ENCODE results near the gene NLRP7. TPM values are rescaled to one million over a fixed set of nuclear protein-coding genes. Genes with fewer than 3 reads are reported as not detected.
"Not testable (repeated sequence)": the region's sequence is repeated elsewhere in the genome, so short reads cannot be mapped to it uniquely, and the experiment has no call there.

Gene NLRP7
- total RNA-seq, 1 experiment from 2014 or later, result not detected

DNA sequence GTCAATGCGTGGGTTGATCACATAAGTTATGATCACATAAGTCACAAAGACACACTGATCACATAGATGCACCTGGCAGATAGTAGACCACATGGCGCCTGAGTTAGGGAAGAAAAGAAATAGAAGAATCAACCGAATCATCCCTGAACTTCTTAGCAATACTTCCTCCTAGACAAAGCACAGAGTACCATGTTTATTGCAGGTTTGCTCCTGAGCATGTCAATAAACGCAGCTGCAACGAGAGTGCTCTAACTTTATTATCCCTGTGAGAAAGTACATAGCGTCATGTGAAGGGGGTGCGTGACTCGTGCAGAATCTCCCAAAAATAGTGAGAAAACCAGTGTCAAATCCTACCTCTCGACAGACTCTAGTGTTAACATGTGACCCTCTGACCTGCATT lies 24.1 kb downstream of the NLRP7 start:
- in situ Hi-C loops (cut with HindIII; ENCODE audit: low sequenced_read_pairs), result no loop called here
- no peak for DNase-seq (ENCODE audit: low spot score)

DNA sequence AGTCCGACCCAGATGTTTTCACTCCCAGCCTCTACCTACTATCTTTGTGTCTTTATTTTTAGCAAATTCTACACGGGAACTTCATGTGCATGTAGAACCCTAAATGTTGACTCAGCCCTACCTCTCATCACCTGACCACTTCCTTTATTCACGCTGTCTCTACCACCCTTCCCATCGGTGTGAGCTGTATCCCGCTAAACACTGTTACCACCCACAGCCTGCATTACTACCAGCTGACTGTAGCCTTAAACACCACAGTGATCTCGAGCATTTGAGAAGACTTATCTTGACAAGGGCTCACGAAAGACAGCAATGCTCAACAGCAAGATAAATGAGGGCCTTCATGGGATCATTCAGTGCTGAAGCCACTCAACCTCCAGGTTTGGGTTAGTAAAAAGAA lies 26.2 kb downstream of the NLRP7 start:
- in situ Hi-C loops (cut with HindIII; ENCODE audit: low sequenced_read_pairs), result no loop called here
- DNase-seq (ENCODE audit: low spot score), result no peak

DNA sequence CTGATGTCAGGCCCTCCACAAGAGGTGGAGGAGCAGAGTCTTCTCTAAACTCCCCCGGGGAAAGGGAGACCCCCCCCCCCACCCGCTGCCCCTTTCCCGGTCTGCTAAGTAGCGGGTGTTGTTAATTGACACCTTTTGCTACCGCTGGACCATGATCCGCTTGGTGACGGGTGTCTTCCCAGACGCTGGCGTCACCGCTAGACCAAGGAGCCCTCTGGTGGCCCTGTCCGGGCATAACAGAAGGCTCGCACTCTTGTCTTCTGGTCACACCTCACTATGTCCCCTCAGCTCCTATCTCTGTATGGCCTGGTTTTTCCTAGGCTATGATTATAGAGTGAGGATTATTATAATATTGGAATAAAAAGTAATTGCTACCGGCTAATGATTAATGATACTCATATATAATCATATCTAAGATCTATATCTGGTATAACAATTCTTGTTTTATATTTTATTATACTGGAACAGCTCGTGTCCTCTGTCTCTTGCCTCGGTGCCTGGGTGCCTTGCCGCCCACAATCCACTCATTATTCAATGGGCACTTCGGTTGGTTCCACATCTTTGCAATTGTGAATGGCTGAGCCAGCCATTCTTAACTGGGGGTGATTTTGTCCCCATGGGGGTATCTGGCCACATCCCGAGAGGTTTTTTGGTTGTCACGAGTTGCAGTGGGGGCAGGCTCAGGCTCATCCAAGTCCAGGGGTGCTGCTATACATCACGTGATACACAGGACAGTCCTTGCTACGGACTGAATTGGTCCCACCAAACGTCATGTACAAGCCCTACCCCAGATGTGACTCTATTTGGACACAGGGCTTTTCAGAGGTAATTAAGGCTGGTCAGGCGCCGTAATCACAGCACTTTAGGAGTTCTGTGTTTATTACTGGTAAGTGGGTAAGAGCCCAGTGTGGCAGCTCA lies 27.4 kb downstream of the NLRP7 start:
- DNase-seq (ENCODE audit: low spot score); in situ Hi-C loops (cut with HindIII; ENCODE audit: low sequenced_read_pairs): not testable (repeated sequence)

DNA sequence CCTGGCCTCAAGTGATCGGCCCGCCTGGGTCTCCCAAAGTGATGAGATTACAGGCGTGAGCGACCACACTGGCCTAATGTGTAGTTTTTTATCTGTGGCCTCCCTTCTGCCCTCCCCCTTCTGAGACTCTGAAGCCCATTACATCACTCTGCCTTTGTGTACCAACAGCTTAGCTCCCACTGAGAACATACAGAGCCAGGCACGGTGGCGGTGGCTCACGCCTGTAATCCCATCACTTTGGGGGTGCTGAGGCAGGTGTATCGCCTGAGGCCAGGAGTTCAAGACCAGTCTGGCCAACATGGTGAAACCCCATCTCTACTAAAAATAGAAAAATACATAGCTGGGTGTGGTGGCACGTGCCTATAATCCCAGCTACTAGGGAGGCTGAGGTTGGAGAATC lies 28.8 kb downstream of the NLRP7 start:
- in situ Hi-C loops (cut with HindIII; ENCODE audit: low sequenced_read_pairs), result no loop called here
- no peak for DNase-seq (ENCODE audit: low spot score)

DNA sequence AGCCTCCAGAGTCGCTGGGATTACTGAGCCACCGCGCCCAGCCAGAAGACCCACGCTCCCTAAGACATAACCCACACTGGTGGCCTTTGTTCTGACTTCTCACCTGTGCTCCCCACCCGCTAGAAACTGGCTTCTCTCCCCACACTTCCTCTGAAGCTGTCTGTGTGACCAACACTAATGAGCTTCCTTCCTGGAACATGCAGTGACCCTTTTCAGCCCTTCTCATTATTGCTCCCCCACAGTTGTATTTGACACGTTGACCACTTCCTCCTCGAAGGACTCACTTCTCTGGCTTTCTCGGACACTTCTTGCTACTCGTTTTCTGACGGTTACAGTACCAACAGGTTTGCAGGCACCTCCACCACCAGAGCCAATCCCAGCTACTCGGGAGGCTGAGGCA lies 30.5 kb downstream of the NLRP7 start:
- in situ Hi-C loops (cut with HindIII; ENCODE audit: low sequenced_read_pairs), result no loop called here

DNA sequence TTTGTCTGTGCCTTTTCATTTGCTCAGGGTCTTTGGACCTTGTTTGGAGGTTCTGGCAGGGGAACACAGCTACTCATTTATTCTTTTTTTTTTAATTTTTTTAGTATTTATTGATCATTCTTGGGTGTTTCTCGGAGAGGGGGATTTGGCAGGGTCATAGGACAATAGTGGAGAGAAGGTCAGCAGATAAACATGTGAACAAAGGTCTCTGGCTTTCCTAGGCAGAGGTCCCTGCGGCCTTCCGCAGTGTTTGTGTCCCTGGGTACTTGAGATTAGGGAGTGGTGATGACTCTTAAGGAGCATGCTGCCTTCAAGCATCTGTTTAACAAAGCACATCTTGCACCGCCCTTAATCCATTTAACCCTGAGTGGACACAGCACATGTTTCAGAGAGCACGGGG lies 39.4 kb downstream of the NLRP7 start:
- DNase-seq (ENCODE audit: low spot score); in situ Hi-C loops (cut with HindIII; ENCODE audit: low sequenced_read_pairs): not testable (repeated sequence)

More for the DNA sequence above, 30.5 kb downstream of the NLRP7 start:
- DNase-seq (ENCODE audit: low spot score), result no peak

DNA sequence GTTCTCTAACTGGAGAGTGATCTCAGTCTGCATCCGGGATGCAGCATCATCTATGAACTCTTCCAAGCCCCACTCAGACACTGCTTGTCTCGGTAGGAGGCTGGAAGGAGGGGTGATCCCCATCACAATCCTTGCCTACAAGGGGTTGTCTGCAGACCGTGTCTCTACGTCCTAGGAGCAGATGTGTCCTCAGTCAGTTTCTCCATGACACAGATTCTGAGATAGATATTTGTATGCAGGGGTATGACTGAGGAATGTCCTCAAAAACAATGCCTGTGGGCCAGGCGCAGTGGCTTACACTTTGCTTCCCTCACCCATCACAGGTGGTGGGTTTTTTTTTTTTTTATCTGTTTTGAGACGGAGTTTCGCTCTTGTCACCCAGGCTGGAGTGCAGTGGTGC lies 40.5 kb downstream of the NLRP7 start:
- in situ Hi-C loops (cut with HindIII; ENCODE audit: low sequenced_read_pairs), result no loop called here
- no peak for DNase-seq (ENCODE audit: low spot score)

DNA sequence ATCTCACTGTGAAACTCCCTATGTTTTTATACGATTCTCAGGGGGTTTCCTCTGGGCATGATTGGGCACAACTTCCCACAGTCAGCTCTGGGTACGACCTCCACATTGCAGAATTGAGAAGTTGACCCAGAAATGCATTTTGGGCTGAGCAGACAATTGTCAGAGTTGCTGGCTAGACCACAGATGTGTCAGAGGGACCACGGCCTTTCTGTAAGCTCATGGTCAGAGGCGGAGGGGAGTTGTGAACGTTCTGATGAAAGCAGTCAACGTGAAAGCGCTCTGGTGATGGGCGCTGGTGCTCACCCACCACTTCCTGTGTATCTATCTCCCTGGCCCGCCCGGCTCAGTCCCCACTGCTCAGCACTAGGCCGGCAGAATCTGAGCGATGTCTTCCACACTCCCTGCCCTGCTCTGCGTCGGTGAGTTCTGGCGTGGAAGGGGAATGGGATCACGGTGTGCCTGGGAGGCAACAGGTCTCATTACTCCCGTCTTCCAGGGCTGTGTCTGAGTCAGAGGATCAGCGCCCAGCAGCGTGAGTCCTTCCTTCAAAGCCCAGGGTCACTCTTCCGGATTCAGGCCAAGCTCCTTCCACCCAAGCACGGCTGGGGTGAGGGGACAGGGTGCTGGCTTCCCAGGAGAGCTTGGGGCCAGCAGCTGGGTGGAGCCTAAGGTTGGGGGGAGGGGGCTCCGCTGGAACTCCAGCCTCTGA lies 41.4 kb downstream of the NLRP7 start, which contains the start of gene NCR1:
Gene NCR1 (plus strand): TSS at position 346 of the 709 bp plus-strand sequence. CDS start 40 bp downstream, at position 386.
- no peak for DNase-seq (ENCODE audit: low spot score)
- in situ Hi-C loops (cut with HindIII; ENCODE audit: low sequenced_read_pairs), result no loop called here

DNA sequence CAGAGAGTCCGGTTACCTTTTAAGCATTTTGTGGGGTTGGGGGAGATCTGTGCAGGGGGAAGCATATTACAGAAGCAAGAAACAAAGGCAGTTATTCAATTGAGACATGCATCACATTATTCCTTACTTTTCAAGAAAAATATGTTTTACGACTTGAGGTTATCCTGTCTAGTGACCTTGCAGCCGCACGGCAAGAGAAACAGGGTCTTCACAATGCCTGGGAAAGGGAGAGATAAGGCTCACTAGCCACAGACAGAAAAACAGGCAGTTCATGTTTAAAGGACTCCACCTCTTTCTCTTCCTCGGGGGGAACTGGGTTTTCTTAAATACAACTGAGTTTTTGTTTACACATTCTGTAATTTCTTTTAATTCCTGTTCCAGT lies 41.9 kb downstream of the NLRP7 start:
- in situ Hi-C loops (cut with HindIII; ENCODE audit: low sequenced_read_pairs), result no loop called here
- no peak for DNase-seq (ENCODE audit: low spot score)

DNA sequence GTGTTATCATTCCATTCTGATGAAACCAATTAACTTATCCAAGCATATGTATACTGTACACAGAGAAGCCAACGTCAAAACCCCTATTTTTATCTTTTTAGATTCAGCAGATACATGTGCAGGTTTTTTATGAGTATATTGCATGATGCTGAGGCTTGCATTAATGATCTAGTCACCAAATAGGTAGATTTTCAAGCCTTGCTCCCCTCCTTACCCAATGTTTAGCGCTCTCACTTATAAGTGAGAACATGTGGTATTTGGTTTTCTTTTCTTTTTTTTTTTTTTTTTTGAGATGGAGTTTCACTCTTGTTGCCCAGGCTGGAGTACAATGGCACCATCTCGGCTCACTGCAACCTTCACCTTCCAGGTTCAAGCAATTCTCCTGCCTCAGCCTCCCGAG lies 43.1 kb downstream of the NLRP7 start:
- in situ Hi-C loops (cut with HindIII; ENCODE audit: low sequenced_read_pairs); DNase-seq (ENCODE audit: low spot score): not testable (repeated sequence)

DNA sequence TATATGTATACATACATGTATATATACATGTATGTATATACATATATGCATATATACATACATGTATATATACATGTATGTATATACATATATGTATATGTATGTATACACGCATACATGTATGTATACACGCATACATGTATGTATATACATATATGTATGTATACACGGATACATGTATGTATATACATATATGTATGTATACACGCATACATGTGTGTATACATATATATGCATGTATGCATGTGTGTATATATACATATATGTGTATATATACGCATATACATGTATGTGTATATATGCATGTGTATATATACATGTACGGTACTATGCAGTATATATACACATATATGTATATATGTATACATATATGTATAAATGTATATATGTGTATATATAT lies 44.0 kb downstream of the NLRP7 start:
- DNase-seq (ENCODE audit: low spot score), result no peak
- in situ Hi-C loops (cut with HindIII; ENCODE audit: low sequenced_read_pairs), result no loop called here

DNA sequence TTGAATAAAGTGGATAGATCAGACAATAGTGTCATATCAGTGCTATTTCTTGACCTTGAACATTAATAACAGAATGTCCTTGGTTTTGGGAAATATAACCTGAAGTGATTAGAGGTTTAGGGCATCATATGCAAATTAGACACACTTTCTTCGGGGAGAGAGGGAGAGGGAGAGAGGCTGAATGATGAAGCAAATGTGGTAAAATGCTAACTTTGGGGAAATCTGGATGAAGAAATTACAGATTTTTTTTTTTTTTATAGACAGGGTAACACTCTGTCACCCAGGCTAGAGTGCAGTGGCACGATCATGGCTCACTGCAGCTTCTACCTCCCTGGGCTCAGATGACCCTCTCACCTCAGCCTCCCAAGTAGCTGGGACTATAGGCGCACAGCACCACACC lies 45.3 kb downstream of the NLRP7 start:
- DNase-seq (ENCODE audit: low spot score), result no peak
- in situ Hi-C loops (cut with HindIII; ENCODE audit: low sequenced_read_pairs), result no loop called here

DNA sequence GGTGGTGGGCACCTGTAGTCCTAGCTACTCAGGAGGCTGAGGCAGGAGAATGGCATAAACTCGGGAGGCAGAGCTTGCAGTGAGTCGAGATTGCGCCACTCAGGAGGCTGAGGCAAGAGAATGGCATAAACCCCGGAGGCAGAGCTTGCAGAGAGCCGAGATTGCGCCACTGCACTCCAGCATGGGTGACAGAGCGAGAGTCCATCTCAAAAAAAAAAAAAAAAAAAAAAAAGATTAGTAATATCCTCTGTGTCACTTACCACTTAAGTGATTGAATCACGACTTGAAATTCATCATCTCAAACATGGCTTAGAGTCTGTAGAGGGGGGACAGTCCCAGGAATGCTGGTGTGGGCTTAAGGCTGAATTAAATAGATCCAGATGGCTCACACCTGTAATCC lies 46.2 kb downstream of the NLRP7 start:
- DNase-seq (ENCODE audit: low spot score); in situ Hi-C loops (cut with HindIII; ENCODE audit: low sequenced_read_pairs): not testable (repeated sequence)

DNA sequence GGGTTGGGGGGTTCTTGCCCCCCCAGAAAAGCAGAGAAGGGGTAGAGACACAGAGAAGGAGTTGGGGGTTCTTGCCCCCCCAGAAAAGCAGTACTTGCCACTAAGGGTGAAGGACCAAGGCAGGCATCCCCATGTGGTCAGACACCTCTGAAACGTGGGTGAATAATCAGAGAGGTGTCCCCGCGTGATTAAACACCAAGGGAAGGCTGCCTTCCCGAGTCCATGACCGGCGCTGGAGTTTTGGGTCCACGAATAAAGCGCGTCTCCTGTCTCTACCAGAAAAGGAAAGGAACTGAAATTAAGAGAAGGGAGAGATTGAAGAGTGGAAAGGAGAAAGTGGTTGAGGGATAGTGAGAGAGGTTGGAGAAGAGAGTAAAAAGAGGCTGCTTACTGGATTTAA lies 47.7 kb downstream of the NLRP7 start:
- in situ Hi-C loops (cut with HindIII; ENCODE audit: low sequenced_read_pairs); DNase-seq (ENCODE audit: low spot score): not testable (repeated sequence)

DNA sequence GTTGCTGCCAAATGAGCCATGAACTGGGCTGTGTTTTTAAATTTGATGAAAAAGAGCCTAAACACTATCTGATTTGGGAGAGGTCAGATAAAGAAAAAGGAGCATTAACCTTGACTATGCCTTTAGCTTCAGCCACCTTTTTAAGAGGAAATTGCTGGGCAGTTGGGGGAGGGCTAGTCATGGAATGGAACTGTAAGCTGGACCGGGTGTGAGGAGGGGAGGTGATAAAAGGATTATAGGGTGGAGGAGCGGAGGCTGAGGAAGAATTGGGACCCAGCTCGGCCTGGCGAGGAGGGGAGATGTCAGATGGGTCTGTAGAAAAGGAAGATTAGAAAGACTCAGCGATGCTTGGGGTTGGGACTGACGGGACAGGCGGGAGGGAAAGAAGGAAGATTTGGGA lies 48.6 kb downstream of the NLRP7 start:
- in situ Hi-C loops (cut with HindIII; ENCODE audit: low sequenced_read_pairs); DNase-seq (ENCODE audit: low spot score): not testable (repeated sequence)

DNA sequence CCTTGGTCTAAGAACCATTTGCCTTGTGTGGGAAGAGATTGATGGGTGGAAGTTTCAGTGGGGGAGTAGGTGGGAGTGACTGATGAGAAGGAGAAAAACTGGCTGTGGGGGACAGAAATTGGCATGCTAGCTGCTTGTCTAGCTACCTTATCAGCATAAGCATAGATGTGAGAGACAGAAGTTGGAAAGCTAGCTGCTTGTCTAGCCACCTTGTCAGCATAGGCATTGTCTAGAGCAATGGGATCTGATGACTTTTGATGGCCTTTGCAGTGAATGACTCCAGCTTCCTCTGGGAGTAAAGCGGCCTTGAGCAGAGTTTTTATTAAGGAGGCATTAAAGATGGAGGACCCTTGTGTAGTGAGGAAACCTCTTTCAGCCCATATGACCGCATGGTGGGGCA lies 51.3 kb downstream of the NLRP7 start:
- no peak for DNase-seq (ENCODE audit: low spot score)
- in situ Hi-C loops (cut with HindIII; ENCODE audit: low sequenced_read_pairs), result no loop called here

DNA sequence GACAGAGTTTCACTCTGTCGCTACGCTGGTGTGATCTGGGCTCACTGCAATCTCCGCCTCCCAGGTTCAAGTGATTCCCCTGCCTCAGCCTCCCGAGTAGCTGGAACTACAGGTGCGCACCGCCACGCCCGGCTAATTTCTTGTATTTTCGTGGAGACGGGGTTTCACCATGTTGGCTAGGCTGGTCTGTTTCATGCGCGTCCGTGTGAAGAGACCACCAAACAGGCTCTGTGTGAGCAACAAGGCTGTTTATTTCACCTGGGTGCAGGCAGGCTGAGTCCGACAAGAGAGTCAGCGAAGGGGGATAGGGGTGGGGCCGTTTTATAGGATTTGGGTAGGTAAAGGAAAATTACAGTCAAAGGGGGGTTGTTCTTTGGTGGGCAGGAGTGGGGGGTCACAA lies 53.2 kb downstream of the NLRP7 start:
- in situ Hi-C loops (cut with HindIII; ENCODE audit: low sequenced_read_pairs); DNase-seq (ENCODE audit: low spot score): not testable (repeated sequence)

DNA sequence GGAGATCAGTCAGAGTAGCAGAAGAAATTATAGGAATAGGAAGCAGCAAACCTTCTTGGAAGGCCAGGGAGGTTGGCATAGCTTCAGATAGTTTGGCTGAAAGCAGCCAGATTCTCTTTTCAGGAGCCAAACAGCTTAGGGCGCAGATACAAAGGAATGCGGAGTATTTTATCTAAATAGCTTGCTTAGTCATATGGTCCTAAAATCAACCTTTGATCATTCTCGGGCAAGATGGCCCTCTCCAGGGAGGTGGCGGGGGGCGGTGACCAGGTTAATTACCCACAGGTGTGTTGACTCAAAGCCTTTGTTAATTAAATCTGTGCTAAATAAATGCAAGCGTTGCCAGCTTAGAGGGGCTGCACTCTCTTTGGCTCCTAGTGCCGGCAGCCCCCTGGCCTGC lies 53.9 kb downstream of the NLRP7 start:
- DNase-seq (ENCODE audit: low spot score), result no peak
- in situ Hi-C loops (cut with HindIII; ENCODE audit: low sequenced_read_pairs), result no loop called here

DNA sequence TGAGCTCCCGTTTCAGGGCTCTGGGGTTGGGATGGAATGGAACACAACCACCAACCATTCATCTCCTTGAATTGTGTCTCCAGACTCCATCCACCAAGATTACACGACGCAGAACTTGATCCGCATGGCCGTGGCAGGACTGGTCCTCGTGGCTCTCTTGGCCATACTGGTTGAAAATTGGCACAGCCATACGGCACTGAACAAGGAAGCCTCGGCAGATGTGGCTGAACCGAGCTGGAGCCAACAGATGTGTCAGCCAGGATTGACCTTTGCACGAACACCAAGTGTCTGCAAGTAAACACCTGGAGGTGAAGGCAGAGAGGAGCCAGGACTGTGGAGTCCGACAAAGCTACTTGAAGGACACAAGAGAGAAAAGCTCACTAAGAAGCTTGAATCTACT lies 57.8 kb downstream of the NLRP7 start:
- no peak for DNase-seq (ENCODE audit: low spot score)
- in situ Hi-C loops (cut with HindIII; ENCODE audit: low sequenced_read_pairs), result no loop called here

DNA sequence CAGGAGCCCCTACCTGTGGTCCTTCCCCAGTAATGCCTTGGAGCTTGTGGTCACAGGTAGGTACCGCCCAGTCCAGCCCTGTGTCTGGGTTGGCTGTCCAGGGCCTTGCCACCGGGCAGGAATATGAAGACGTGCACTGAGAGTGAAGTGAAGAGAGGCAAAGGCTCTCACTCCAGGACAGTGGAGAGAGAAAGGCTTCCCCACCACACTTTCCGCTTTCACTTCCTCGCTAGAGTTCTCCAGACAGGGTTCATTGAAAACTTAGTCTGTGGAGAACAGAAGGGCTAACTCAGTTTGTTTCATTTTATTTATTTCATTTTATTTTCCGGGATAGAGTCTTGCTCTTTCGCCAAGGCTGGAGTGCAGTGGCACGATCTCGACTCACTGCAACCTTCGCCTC lies 59.1 kb downstream of the NLRP7 start:
- DNase-seq (ENCODE audit: low spot score), result no peak
- in situ Hi-C loops (cut with HindIII; ENCODE audit: low sequenced_read_pairs), result no loop called here
